ENCODE results near the gene C1QB. TPM values are rescaled to one million over a fixed set of nuclear protein-coding genes. Genes with fewer than 3 reads are reported as not detected.

C1QB gene
- total RNA-seq, 4 donors from 2014 or later: 7.1 to 240 (median 110) TPM

DNA sequence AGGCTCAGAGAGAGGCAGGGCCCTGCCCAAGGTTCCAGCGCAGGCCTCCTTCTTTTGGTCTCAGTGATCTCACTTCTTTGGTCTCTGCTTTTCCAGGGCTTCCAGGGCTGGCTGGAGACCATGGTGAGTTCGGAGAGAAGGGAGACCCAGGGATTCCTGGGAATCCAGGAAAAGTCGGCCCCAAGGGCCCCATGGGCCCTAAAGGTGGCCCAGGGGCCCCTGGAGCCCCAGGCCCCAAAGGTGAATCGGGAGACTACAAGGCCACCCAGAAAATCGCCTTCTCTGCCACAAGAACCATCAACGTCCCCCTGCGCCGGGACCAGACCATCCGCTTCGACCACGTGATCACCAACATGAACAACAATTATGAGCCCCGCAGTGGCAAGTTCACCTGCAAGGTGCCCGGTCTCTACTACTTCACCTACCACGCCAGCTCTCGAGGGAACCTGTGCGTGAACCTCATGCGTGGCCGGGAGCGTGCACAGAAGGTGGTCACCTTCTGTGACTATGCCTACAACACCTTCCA, 7.7 kb downstream of the C1QB start:
- Histone ChIP-seq H3K36me3 (no peaks in the 10 kb centered on the region), H3K4me1 (no peaks in the 10 kb centered on the region), H3K27ac (no peak overlapping the region), H3K27me3 (peaks cover 0 to 64% (median 0%) of the 10 kb centered on the region in 4 donors), H3K4me3 (no peak overlapping the region), H3K9me3 (no peaks in the 10 kb centered on the region)
- DNase-seq: no peak
- 60 to 64% methylated on average over 1 to 2 of the region's 19 CpGs for whole genome bisulfite sequencing, 2 donors
- intact Hi-C loops (cut with DNase I): no loop called here
- TF ChIP-seq POLR2A (IDR thresholded peaks at IDR 0.05): no peak
- TF ChIP-seq, protein P1, sequence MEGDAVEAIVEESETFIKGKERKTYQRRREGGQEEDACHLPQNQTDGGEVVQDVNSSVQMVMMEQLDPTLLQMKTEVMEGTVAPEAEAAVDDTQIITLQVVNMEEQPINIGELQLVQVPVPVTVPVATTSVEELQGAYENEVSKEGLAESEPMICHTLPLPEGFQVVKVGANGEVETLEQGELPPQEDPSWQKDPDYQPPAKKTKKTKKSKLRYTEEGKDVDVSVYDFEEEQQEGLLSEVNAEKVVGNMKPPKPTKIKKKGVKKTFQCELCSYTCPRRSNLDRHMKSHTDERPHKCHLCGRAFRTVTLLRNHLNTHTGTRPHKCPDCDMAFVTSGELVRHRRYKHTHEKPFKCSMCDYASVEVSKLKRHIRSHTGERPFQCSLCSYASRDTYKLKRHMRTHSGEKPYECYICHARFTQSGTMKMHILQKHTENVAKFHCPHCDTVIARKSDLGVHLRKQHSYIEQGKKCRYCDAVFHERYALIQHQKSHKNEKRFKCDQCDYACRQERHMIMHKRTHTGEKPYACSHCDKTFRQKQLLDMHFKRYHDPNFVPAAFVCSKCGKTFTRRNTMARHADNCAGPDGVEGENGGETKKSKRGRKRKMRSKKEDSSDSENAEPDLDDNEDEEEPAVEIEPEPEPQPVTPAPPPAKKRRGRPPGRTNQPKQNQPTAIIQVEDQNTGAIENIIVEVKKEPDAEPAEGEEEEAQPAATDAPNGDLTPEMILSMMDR (IDR thresholded peaks at IDR 0.05): no peak

DNA sequence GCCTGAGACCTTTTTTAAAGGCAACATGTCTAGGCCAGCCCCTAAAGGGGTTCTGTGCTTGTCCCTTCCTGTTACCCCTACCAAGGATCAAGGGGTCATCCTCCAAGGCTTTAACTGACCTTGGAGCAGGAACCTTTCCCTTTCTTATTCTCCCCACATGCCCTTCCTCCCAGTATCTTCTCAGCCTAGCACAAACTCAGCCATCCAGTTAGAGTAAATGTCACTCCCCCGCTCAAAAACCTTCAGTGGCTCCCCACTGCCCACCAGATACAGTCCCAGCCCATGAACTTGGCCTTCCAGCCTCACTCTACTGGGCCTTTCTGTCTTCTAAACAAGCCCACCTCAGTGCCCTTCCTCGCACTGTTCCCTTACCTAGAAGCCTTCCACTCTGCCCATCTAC, 8.8 kb downstream of the C1QB start:
- Histone ChIP-seq H3K27ac (no peak overlapping the region), H3K36me3 (no peaks in the 10 kb centered on the region), H3K4me1 (no peaks in the 10 kb centered on the region), H3K4me3 (no peak overlapping the region), H3K9me3 (no peaks in the 10 kb centered on the region), H3K27me3 (peaks cover 0 to 57% (median 0%) of the 10 kb centered on the region in 4 donors)
- no peak for TF ChIP-seq POLR2A (IDR thresholded peaks at IDR 0.05)
- TF ChIP-seq, protein P1 (IDR thresholded peaks at IDR 0.05): no peak
- intact Hi-C loops (cut with DNase I): no loop called here
- 85% methylated on average over 2 of the region's 2 CpGs for WGBS, 2 donors
- DNase-seq: no peak

DNA sequence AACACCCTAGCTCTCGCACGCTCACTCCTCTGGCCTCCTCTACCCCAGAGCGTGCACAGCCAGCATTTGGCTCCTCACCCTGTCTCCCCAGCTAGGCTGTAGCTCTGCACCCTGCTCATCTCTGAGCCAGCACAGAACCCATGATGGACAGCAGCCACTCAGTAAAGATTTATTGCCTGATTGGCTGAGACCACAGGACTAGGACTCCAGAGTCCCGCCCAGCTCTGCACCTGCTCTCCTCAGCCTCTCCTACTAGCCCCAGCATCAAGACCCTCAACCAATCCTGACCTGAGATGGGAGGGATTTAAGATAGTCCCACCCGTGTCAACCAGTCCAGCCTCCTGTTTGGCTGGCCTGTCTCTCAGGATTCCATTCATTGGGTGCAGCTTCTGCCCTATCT, 9.3 kb downstream of the C1QB start:
- TF ChIP-seq, protein P1 (IDR thresholded peaks at IDR 0.05): no peak
- TF ChIP-seq POLR2A (IDR thresholded peaks at IDR 0.05): no peak
- no peaks in the 10 kb centered on the region for H3K9me3 ChIP-seq
- no peaks in the 10 kb centered on the region for H3K36me3 ChIP-seq
- peaks cover 0 to 57% (median 0%) of the 10 kb centered on the region in 4 donors for H3K27me3 ChIP-seq
- intact Hi-C loops (cut with DNase I): no loop called here
- no peak for DNase-seq
- H3K27ac ChIP-seq: no peak overlapping the region
- no peaks in the 10 kb centered on the region for H3K4me1 ChIP-seq
- H3K4me3 ChIP-seq: no peak overlapping the region
- WGBS, 2 donors: 62 to 78% methylated on average over 4 of the region's 5 CpGs

DNA sequence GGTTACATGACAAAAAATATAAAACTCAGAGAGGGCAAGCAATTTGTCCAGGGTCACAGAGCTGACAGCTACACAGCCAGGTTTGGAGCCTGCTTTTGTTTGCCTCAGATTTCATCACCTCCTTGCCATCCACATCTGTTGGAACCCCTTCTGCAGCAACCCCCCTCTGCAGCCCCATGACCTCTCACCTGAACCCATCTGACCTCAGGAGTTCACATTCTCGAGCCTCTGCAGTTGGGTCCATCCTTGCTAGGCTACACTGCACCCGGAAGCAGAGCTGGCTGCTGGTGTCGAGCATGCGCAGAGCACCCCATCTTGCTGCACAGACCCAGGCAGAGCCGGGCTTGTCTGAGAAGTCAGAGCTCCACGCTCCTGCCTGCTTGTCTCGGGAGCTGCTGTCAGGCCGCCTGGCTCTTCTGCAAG, 10.0 kb downstream of the C1QB start:
- Histone ChIP-seq H3K27me3 (peaks cover 0 to 57% (median 0%) of the 10 kb centered on the region in 4 donors), H3K27ac (no peak overlapping the region), H3K4me1 (no peaks in the 10 kb centered on the region), H3K4me3 (no peak overlapping the region), H3K36me3 (no peaks in the 10 kb centered on the region), H3K9me3 (no peaks in the 10 kb centered on the region)
- 70 to 75% methylated on average over 2 to 3 of the region's 8 CpGs for WGBS, 2 donors
- no peak for TF ChIP-seq POLR2A (IDR thresholded peaks at IDR 0.05)
- TF ChIP-seq, protein P1 (IDR thresholded peaks at IDR 0.05): no peak
- intact Hi-C loops (cut with DNase I): no loop called here
- DNase-seq: no peak

GRCh38 chr1:22665752-22666151, 12.7 kb downstream of the C1QB start:
- no peak for TF ChIP-seq POLR2A (IDR thresholded peaks at IDR 0.05)
- TF ChIP-seq, protein P1 (IDR thresholded peaks at IDR 0.05): peak in 3 of 6 experiments; percentile 18 to 41 (median 22)
- Histone ChIP-seq H3K27ac (no peak overlapping the region), H3K9me3 (no peaks in the 10 kb centered on the region), H3K4me1 (no peaks in the 10 kb centered on the region), H3K4me3 (no peak overlapping the region), H3K36me3 (no peaks in the 10 kb centered on the region), H3K27me3 (peaks cover 0 to 60% (median 0%) of the 10 kb centered on the region in 4 donors)
- 31 to 43% methylated on average over 2 of the region's 7 CpGs for WGBS, 2 donors
- intact Hi-C loops (cut with DNase I): no loop called here
- DNase-seq: no peak

All from esophagus squamous epithelium (tissue), 5 donors.